H1 (cell line): ENCODE results near the gene ATG2B. TPM values are rescaled to one million over a fixed set of nuclear protein-coding genes. Genes with fewer than 3 reads are reported as not detected.

Source experiments
- CTCF ChIA-PET: fragments of 300-600 bp; sonication (Branson Sonifier 250); formaldehyde crosslinking; loops from one replicate; lab custom pipeline; 2021; ENCODE audit not compliant: partially characterized antibody; lab: Charles Lee
- POLR2A ChIA-PET: fragments of 300-600 bp; sonication (Branson Sonifier 250); formaldehyde crosslinking; loops from one replicate; lab custom pipeline; 2021; ENCODE audit warnings: inconsistent platforms; ENCODE audit not compliant: partially characterized antibody; lab: Charles Lee
- DNase-seq, 2 experiments: peaks; one replicate each; pipeline versions ENCODE4 v3.0.0 to v3.0.0-alpha.2; 2010 to 2022; ENCODE audit warnings: low spot score in 2 of 2, low read depth in 1 of 2, mixed read lengths in 1 of 2
- FAIRE-seq: peaks from 2 replicates; lab custom pipeline; 2011; peaks lifted over from hg19 to GRCh38; lab: Jason Lieb, UNC
- H2AFZ ChIP-seq: 2 replicates; pipeline ENCODE4 v1.8.1; 2012; ENCODE audit warnings: low read length, inconsistent platforms
- H2AK5ac ChIP-seq: 2 replicates; pipeline ENCODE4 v1.6.1; 2013; ENCODE audit warnings: low read depth, low read length
- H2BK120ac ChIP-seq: replicated peaks from 2 replicates; pipeline ENCODE3; 2013; ENCODE audit warnings: low read depth, low read length, inconsistent platforms
- H2BK12ac ChIP-seq: 2 replicates; pipeline ENCODE4 v1.6.1; 2013; ENCODE audit warnings: low read depth, low read length
- H2BK15ac ChIP-seq: 2 replicates; pipeline ENCODE4 v1.6.1; 2013; ENCODE audit warnings: low read length
- H2BK20ac ChIP-seq: 2 replicates; pipeline ENCODE4 v1.6.1; 2013; ENCODE audit warnings: low read length
- H2BK5ac ChIP-seq: 2 replicates; pipeline ENCODE4 v1.6.1; 2013; ENCODE audit warnings: low read depth, low read length
- H3K14ac ChIP-seq: 2 replicates; pipeline ENCODE4 v1.6.1; 2013; ENCODE audit warnings: inconsistent platforms; ENCODE audit not compliant: insufficient read length
- H3K18ac ChIP-seq: 2 replicates; pipeline ENCODE4 v1.6.1; 2013; ENCODE audit warnings: low read length; ENCODE audit errors: extremely low read depth
- H3K23ac ChIP-seq: 2 replicates; pipeline ENCODE4 v1.6.1; 2013; ENCODE audit warnings: inconsistent platforms; ENCODE audit not compliant: insufficient read length
- H3K23me2 ChIP-seq: 2 replicates; pipeline ENCODE4 v1.6.1; 2013; ENCODE audit warnings: low read depth, low read length
- H3K27ac ChIP-seq: 2 replicates; pipeline ENCODE4 v1.6.1; 2011; ENCODE audit warnings: low read depth, low read length, inconsistent platforms
- H3K27me3 ChIP-seq, 4 experiments: replicated peaks in 1 of 4; 1 replicate in 1 of 4; 2 replicates in 3 of 4; pipeline versions ENCODE4 v1.6.1 to v1.8.1; 2011 to 2013; ENCODE audit warnings: low read length in 3 of 4, mild to moderate bottlenecking in 3 of 4, inconsistent platforms in 2 of 4, mixed read lengths in 2 of 4, moderate library complexity in 1 of 4; ENCODE audit not compliant: control insufficient read depth in 3 of 4, insufficient read depth in 3 of 4; ENCODE audit errors: extremely low read depth in 1 of 4
- H3K36me3 ChIP-seq, 4 experiments: 2 replicates each; pipeline versions ENCODE4 v1.6.1 to v1.8.1; 2011 to 2013; ENCODE audit warnings: mild to moderate bottlenecking in 4 of 4, low read length in 3 of 4, moderate library complexity in 2 of 4, control low read depth in 1 of 4, inconsistent platforms in 1 of 4; ENCODE audit not compliant: insufficient read depth in 4 of 4, control insufficient read depth in 2 of 4
- H3K4ac ChIP-seq: replicated peaks from 2 replicates; pipeline ENCODE3; 2013; ENCODE audit warnings: low read length, low read depth, mixed read lengths, inconsistent platforms; ENCODE audit not compliant: insufficient read length
- H3K4me1 ChIP-seq, 4 experiments: replicated peaks in 1 of 4; 1 replicate in 1 of 4; 2 replicates in 3 of 4; pipeline versions ENCODE4 v1.6.1 to v1.8.1; 2011 to 2013; ENCODE audit warnings: low read length in 3 of 4, inconsistent platforms in 2 of 4, mixed read lengths in 1 of 4; ENCODE audit not compliant: insufficient read depth in 4 of 4, control insufficient read depth in 3 of 4
- H3K4me2 ChIP-seq, 2 experiments: 2 replicates each; pipeline versions ENCODE4 v1.6.1 to v1.8.1; 2011 to 2013; ENCODE audit warnings: low read depth in 2 of 2, low read length in 2 of 2, control low read depth in 1 of 2, inconsistent platforms in 1 of 2, mild to moderate bottlenecking in 1 of 2; ENCODE audit not compliant: insufficient read depth in 1 of 2
- H3K4me3 ChIP-seq, 4 experiments: fragments of 200-600, 300-600 bp in 1 of 4; sonication (generic), shearing (Covaris generic), sonication (Bioruptor Twin) in 1 of 4; 2 replicates each; pipeline versions ENCODE4 v1.5.1 to v1.8.1; 2011 to 2016; ENCODE audit warnings: low read length in 4 of 4, low read depth in 3 of 4, control low read depth in 2 of 4, inconsistent platforms in 2 of 4, mild to moderate bottlenecking in 2 of 4, mixed read lengths in 1 of 4, moderate library complexity in 1 of 4; ENCODE audit not compliant: insufficient read depth in 2 of 4; ENCODE audit errors: extremely low read depth in 1 of 4
- H3K56ac ChIP-seq: replicated peaks from 2 replicates; pipeline ENCODE3; 2013; ENCODE audit warnings: low read depth, mild to moderate bottlenecking, mixed read lengths, low read length, inconsistent platforms; ENCODE audit not compliant: insufficient read length
- H3K79me1 ChIP-seq: 2 replicates; pipeline ENCODE4 v1.6.1; 2013; ENCODE audit warnings: low read depth, low read length, control low read depth
- H3K79me2 ChIP-seq, 2 experiments: 2 replicates each; pipeline versions ENCODE4 v1.6.1 to v1.8.1; 2012 to 2013; ENCODE audit warnings: low read length in 2 of 2, mild to moderate bottlenecking in 2 of 2, inconsistent platforms in 1 of 2; ENCODE audit not compliant: insufficient read depth in 2 of 2, control insufficient read depth in 1 of 2
- H3K9ac ChIP-seq, 4 experiments: replicated peaks in 1 of 4; 1 replicate in 1 of 4; 2 replicates in 3 of 4; pipeline versions ENCODE4 v1.6.1 to v1.8.1; 2011 to 2013; ENCODE audit warnings: low read depth in 3 of 4, low read length in 3 of 4, control low read depth in 2 of 4, mild to moderate bottlenecking in 2 of 4, moderate library complexity in 2 of 4, inconsistent platforms in 1 of 4; ENCODE audit errors: extremely low read depth in 1 of 4
- H3K9me3 ChIP-seq, 2 experiments: 2 replicates each; pipeline versions ENCODE4 v1.6.1 to v1.8.1; 2012 to 2013; ENCODE audit warnings: mild to moderate bottlenecking in 2 of 2, moderate library complexity in 2 of 2, control low read depth in 1 of 2, inconsistent platforms in 1 of 2, low read depth in 1 of 2, low read length in 1 of 2, mixed read lengths in 1 of 2; ENCODE audit not compliant: insufficient read depth in 2 of 2
- H4K20me1 ChIP-seq, 2 experiments: replicated peaks in 1 of 2; 2 replicates each; pipeline versions ENCODE3 to v1.8.1; 2011 to 2013; ENCODE audit warnings: inconsistent platforms in 2 of 2, low read length in 2 of 2, mild to moderate bottlenecking in 1 of 2; ENCODE audit not compliant: insufficient read depth in 2 of 2, control insufficient read depth in 1 of 2
- H4K5ac ChIP-seq: 2 replicates; pipeline ENCODE4 v1.6.1; 2013; ENCODE audit warnings: low read length, low read depth, mixed read lengths, inconsistent platforms; ENCODE audit not compliant: insufficient read length
- H4K8ac ChIP-seq: 2 replicates; pipeline ENCODE4 v1.8.0; 2013; ENCODE audit warnings: mild to moderate bottlenecking, moderate library complexity, low read length, inconsistent platforms; ENCODE audit not compliant: insufficient read depth; ENCODE audit errors: extremely low read depth
- H4K91ac ChIP-seq: replicated peaks from 2 replicates; pipeline ENCODE3; 2013; ENCODE audit warnings: low read length, mixed read lengths, inconsistent platforms; ENCODE audit not compliant: insufficient read length
- BRCA1 ChIP-seq: IDR thresholded peaks from 2 replicates; pipeline ENCODE4 v1.6.1; 2012; ENCODE audit warnings: low read depth, low read length, improper control_type of control experiment
- EZH2 ChIP-seq: fragments of 200-600 bp; sonication (generic); IDR thresholded peaks from 2 replicates; pipeline ENCODE4 v1.7.1; 2012; ENCODE audit warnings: low read depth, mild to moderate bottlenecking, moderate library complexity, low read length, inconsistent platforms; ENCODE audit not compliant: severe bottlenecking
- GTF2F1 ChIP-seq: IDR thresholded peaks from 2 replicates; pipeline ENCODE4 v1.6.1; 2012; ENCODE audit warnings: low read depth, low read length, improper control_type of control experiment, borderline replicate concordance
- KDM5A ChIP-seq: fragments of 200-600 bp; IDR thresholded peaks from 2 replicates; pipeline ENCODE4 v1.7.1; 2012; ENCODE audit warnings: mild to moderate bottlenecking, low read length, inconsistent platforms, mixed read lengths
- SAP30 ChIP-seq: fragments of 300-600 bp; sonication (generic); IDR thresholded peaks from 2 replicates; pipeline ENCODE4 v1.7.1; 2012; ENCODE audit warnings: low read length, moderate library complexity, mild to moderate bottlenecking, inconsistent platforms; ENCODE audit not compliant: insufficient read depth, insufficient replicate concordance
- SIN3A ChIP-seq, 2 experiments: IDR thresholded peaks in 1 of 2; conservative IDR thresholded peaks in 1 of 2; 2 replicates each; pipeline ENCODE4 v1.6.1; 2011 to 2012; ENCODE audit warnings: low read length in 2 of 2, improper control_type of control experiment in 1 of 2, low read depth in 1 of 2, mild to moderate bottlenecking in 1 of 2
- SIRT6 ChIP-seq: IDR thresholded peaks from one replicate; pipeline ENCODE4 v1.7.1; 2012; ENCODE audit warnings: low read length, inconsistent platforms
- WGBS, 2 experiments: shearing (Covaris generic) in 1 of 2; methylation state at CpG; one replicate each; pipeline versions ENCODE4 v1.1.6 to v1.1.7; 2013 to 2015; ENCODE audit warnings: low lambda C conversion rate in 2 of 2, mixed read lengths in 2 of 2, inconsistent platforms in 1 of 2, low coverage in 1 of 2, missing lambda C conversion rate in 1 of 2; ENCODE audit not compliant: insufficient replicate concordance in 2 of 2, insufficient coverage in 1 of 2, insufficient read length in 1 of 2; ENCODE audit errors: extremely low coverage in 1 of 2, missing lambda C conversion rate in 1 of 2; 5-methylcytosine and 5-hydroxymethylcytosine counted together
- polyA plus RNA-seq, 7 experiments: library from polyadenylated mRNA; depleted of rRNA in 3 of 7; stranded (reverse) in 5 of 7; unstranded in 2 of 7; fragments of >200 nt in 5 of 7; fragments of 200-250 nt in 2 of 7; gene quantifications; 1 replicate in 5 of 7; 2 replicates in 1 of 7; 4 replicates in 1 of 7; pipeline versions ENCODE4 v1.2.1 to v1.2.3, GENCODE V29; 2011 to 2013; ENCODE audit warnings: missing spikeins in 2 of 7, mixed read lengths in 2 of 7
- total RNA-seq: library from RNA; stranded (reverse); fragmentation: NEBNext Ultra II Directional; extraction: Animal tissue kit (Norgen Biotek cat#: 25700); gene quantifications from 2 replicates; pipeline ENCODE4 v1.2.1, GENCODE V29; 2021

Gene ATG2B
- total and polyA plus RNA-seq, 2 of the 8 experiments (the other 6 are each of a cell fraction or from before 2014, with no cell fraction given): 4.6 to 14.4 TPM

DNA sequence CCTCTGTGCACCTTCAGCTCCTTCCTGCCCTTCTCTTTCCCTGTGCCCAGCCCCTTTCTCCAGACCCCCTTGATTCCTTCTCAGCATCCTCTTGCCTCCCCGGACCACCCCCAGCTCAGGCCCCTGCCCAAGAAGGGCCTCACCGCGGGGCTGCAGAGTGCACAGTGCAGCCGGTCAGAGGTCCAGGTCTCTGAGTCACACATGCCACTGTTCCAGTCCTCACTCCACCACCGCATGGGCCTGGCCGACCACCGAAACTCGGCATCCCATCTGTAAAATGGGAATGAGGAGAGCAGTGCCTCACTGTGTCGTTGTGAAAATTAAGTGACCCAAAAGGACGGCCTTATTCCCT, 93.8 kb downstream of the ATG2B start:
- H2BK12ac ChIP-seq: no peak overlapping the region
- no peak overlapping the region for H2AK5ac ChIP-seq
- DNase-seq (no peak), FAIRE-seq (no peak)
- H2BK15ac ChIP-seq: no peak overlapping the region
- H2AFZ ChIP-seq: no peak overlapping the region
- WGBS, 2 experiments: 81% methylated on average over 8 of the region's 10 CpGs; no CpG with 5 or more reads in 1 of the 2 experiments
- no peak overlapping the region for H4K91ac ChIP-seq
- H3K18ac ChIP-seq: no peak overlapping the region
- H3K23me2 ChIP-seq: no peaks in the 10 kb centered on the region
- H3K27ac ChIP-seq: no peak overlapping the region
- no peak overlapping the region for H3K4me2 ChIP-seq
- no peak overlapping the region for H3K4me3 ChIP-seq
- no peak overlapping the region for H3K56ac ChIP-seq
- CTCF ChIA-PET: no interaction called here
- no peaks in the 10 kb centered on the region for H3K27me3 ChIP-seq
- H3K79me1 ChIP-seq: no peaks in the 10 kb centered on the region
- peak overlapping the region; percentile 31; the same call in 1 of the 2 replicates for H4K8ac ChIP-seq
- no peaks in the 10 kb centered on the region for H3K4me1 ChIP-seq
- H2BK5ac ChIP-seq: no peak overlapping the region
- POLR2A ChIA-PET: no interaction called here
- H2BK120ac ChIP-seq: no peak overlapping the region
- no peak overlapping the region for H4K5ac ChIP-seq
- 0 out of 4 replicates have a peak, but pooled peaks cover 0 to 4% of the 10 kb centered on the region in 2 experiments for H3K9me3 ChIP-seq
- H3K4ac ChIP-seq: no peak overlapping the region
- no peak overlapping the region for H3K9ac ChIP-seq
- no peak overlapping the region for H3K14ac ChIP-seq
- no peaks in the 10 kb centered on the region for H3K36me3 ChIP-seq
- no peak overlapping the region for H3K23ac ChIP-seq
- no peak overlapping the region for H2BK20ac ChIP-seq
- H3K79me2 ChIP-seq: no peaks in the 10 kb centered on the region
- H4K20me1 ChIP-seq: no peaks in the 10 kb centered on the region
- no peak for TF ChIP-seq SIRT6
- no peak for TF ChIP-seq EZH2
- TF ChIP-seq KDM5A: no peak
- no peak for TF ChIP-seq SIN3A (conservative IDR thresholded peaks at IDR 0.05 in 1 of 2, IDR thresholded peaks at IDR 0.05 in 1 of 2; ENCODE audit: low read depth in 1 of 2, low read length in 2 of 2)
- TF ChIP-seq GTF2F1: no peak
- no peak for TF ChIP-seq BRCA1
- TF ChIP-seq SAP30: no peak
